ENCODE results near the gene KIAA1958.

- TF ChIP-seq CTCF (IDR thresholded peaks at IDR 0.05; ENCODE audit: low read depth, low read length, missing input control) (no peak), GABPA (IDR thresholded peaks at IDR 0.05 in 1 of 2, conservative IDR thresholded peaks at IDR 0.05 in 1 of 2) (no peak), MAX (IDR thresholded peaks at IDR 0.05) (peak; percentile 40), HNF4A (conservative IDR thresholded peaks at IDR 0.05) (peak; percentile 93 to 98), REST (IDR thresholded peaks at IDR 0.05) (no peak), RAD21 (IDR thresholded peaks at IDR 0.05) (peak; percentile 49 to 68), TAF1 (conservative IDR thresholded peaks at IDR 0.05) (no peak), EGR1 (IDR thresholded peaks at IDR 0.05; ENCODE audit: low read depth in 2 of 2) (no peak)
- TF ChIP-seq, protein P1, sequence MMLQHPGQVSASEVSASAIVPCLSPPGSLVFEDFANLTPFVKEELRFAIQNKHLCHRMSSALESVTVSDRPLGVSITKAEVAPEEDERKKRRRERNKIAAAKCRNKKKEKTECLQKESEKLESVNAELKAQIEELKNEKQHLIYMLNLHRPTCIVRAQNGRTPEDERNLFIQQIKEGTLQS (IDR thresholded peaks at IDR 0.05), result peak; percentile 11
Observed at GRCh38 chr9:112570671-112571167, 84.1 kb downstream of the KIAA1958 start.

Data from liver (tissue), 3 donors.